Prostate gland (tissue), 2 donors: ENCODE data around the gene KCNK4. TPM values are rescaled to one million over a fixed set of nuclear protein-coding genes. Genes with fewer than 3 reads are reported as not detected.

Source experiments
- DNase-seq: peaks from one replicate; pipeline ENCODE4 v3.0.0-alpha.2; 2019; ENCODE audit warnings: low spot score
- H3K27ac ChIP-seq, 2 donors: fragments of 200-600 bp; sonication (generic); 2 replicates each; pipeline ENCODE4 v1.5.1; 2017 to 2019
- H3K27me3 ChIP-seq: fragments of 200-600 bp; sonication (generic); replicated peaks from 2 replicates; pipeline ENCODE4 v1.5.1; 2019; ENCODE audit not compliant: insufficient read depth
- H3K36me3 ChIP-seq, 2 donors: fragments of 200-600 bp; sonication (generic); 1 replicate in 1 of 2; 2 replicates in 1 of 2; pipeline versions ENCODE4 v1.5.1 to v1.8.1; 2017 to 2019
- H3K4me1 ChIP-seq: fragments of 200-600 bp; sonication (generic); replicated peaks from 2 replicates; pipeline ENCODE4 v1.5.1; 2019
- H3K4me3 ChIP-seq, 2 donors: fragments of 200-600 bp; sonication (generic); 2 replicates each; pipeline ENCODE4 v1.5.1; 2017 to 2019
- H3K9me3 ChIP-seq: fragments of 200-600 bp; sonication (generic); 2 replicates; pipeline ENCODE4 v1.5.1; 2017
- CTCF ChIP-seq, 4 experiments: fragments of 200-600 bp in 2 of 4; fragments of 450-650 bp in 2 of 4; sonication (generic) in 2 of 4; IDR thresholded peaks; 1 replicate in 3 of 4; 2 replicates in 1 of 4; pipeline ENCODE4 v1.5.1; 2016 to 2019; ENCODE audit warnings: antibody characterized with exemption in 4 of 4, mild to moderate bottlenecking in 2 of 4, moderate library complexity in 2 of 4
- POLR2A ChIP-seq: fragments of 450-650 bp; IDR thresholded peaks from one replicate; pipeline ENCODE4 v1.6.1; 2016; ENCODE audit warnings: antibody characterized with exemption, mild to moderate bottlenecking
- POLR2AphosphoS5 ChIP-seq: sonication (generic); formaldehyde crosslinking; IDR thresholded peaks from one replicate; pipeline ENCODE4 v1.6.1; 2017; ENCODE audit warnings: antibody characterized with exemption
- WGBS: methylation state at CpG from one replicate; pipeline ENCODE4 v1.1.5; 2018; 5-methylcytosine and 5-hydroxymethylcytosine counted together
- intact Hi-C: fragments of 100-400 bp; cut with DNase I; formaldehyde crosslinking; loops from one replicate; pipeline ENCODE4 v1.14.2; 2022
- total RNA-seq, 2 donors: library from RNA; depleted of rRNA; stranded (reverse); fragments of >200 nt; gene quantifications; one replicate each; pipeline ENCODE4 v1.1.0, GENCODE V29; 2016

Gene KCNK4
- total RNA-seq, 2 donors from 2014 or later, result not detected

- no peak for DNase-seq
- WGBS, result 94% methylated on average over 29 of the region's 33 CpGs
- H3K4me3 ChIP-seq, result no peak overlapping the region
- no peaks in the 10 kb centered on the region for H3K9me3 ChIP-seq
- intact Hi-C loops, result no loop called here
- H3K36me3 ChIP-seq, result no peaks in the 10 kb centered on the region
- H3K4me1 ChIP-seq, result peaks cover 10% of the 10 kb centered on the region
- H3K27ac ChIP-seq, result no peak overlapping the region
- H3K27me3 ChIP-seq, result peaks cover 5% of the 10 kb centered on the region
- TF ChIP-seq POLR2AphosphoS5, result no peak
- no peak for TF ChIP-seq POLR2A
- TF ChIP-seq CTCF (IDR thresholded peaks at IDR 0.05), result no peak
These were observed 3.3 kb upstream of the KCNK4 start for GRCh38 chr11:64287676-64288352.

- TF ChIP-seq POLR2AphosphoS5 (no peak), POLR2A (no peak), CTCF (IDR thresholded peaks at IDR 0.05) (no peak)
- intact Hi-C loops, result no loop called here
These were observed 2.8 kb upstream of the KCNK4 start for GRCh38 chr11:64288353-64288750.

GRCh38 chr11:64289002-64289564, 2.0 kb upstream of the KCNK4 start:
- H3K4me1 ChIP-seq, result peaks cover 6% of the 10 kb centered on the region
- TF ChIP-seq POLR2AphosphoS5 (no peak), CTCF (IDR thresholded peaks at IDR 0.05) (no peak), POLR2A (no peak)
- intact Hi-C loops, result no loop called here
- H3K4me3 ChIP-seq, result no peak overlapping the region
- peaks cover 5% of the 10 kb centered on the region for H3K27me3 ChIP-seq
- no peaks in the 10 kb centered on the region for H3K9me3 ChIP-seq
- DNase-seq, result no peak
- 91% methylated on average over 13 of the region's 13 CpGs for WGBS
- no peak overlapping the region for H3K27ac ChIP-seq
- no peaks in the 10 kb centered on the region for H3K36me3 ChIP-seq

More at GRCh38 chr11:64288353-64288750, 2.8 kb upstream of the KCNK4 start:
- no peak for DNase-seq
- Histone ChIP-seq H3K4me1 (peaks cover 6% of the 10 kb centered on the region), H3K27me3 (peaks cover 5% of the 10 kb centered on the region), H3K27ac (no peak overlapping the region), H3K36me3 (no peaks in the 10 kb centered on the region), H3K9me3 (no peaks in the 10 kb centered on the region), H3K4me3 (no peak overlapping the region)
- 89% methylated on average over 9 of the region's 9 CpGs for WGBS

- TF ChIP-seq CTCF (IDR thresholded peaks at IDR 0.05) (no peak), POLR2A (no peak), POLR2AphosphoS5 (no peak)
- no peaks in the 10 kb centered on the region for H3K36me3 ChIP-seq
- WGBS, result 53% methylated on average over 10 of the region's 10 CpGs
- no peaks in the 10 kb centered on the region for H3K9me3 ChIP-seq
- H3K27me3 ChIP-seq, result peaks cover 5% of the 10 kb centered on the region
- H3K27ac ChIP-seq, result no peak overlapping the region
- DNase-seq, result no peak
- intact Hi-C loops, result no loop called here
- H3K4me3 ChIP-seq, result no peak overlapping the region
- peaks cover 6% of the 10 kb centered on the region for H3K4me1 ChIP-seq
These were observed 495 bp upstream of the KCNK4 start for GRCh38 chr11:64290352-64291261.
